ENCODE measurements around the gene PPM1B.
A peak's percentile ranks its signal among the peaks of the same experiment; 100 is the strongest.
"Not testable (repeated sequence)": the region's sequence is repeated elsewhere in the genome, so short reads cannot be mapped to it uniquely, and the experiment has no call there.

PPM1B gene

GRCh38 chr2:44203542-44203941 lies 34.9 kb downstream of the PPM1B start:
- no peak for DNase-seq

GRCh38 chr2:44205169-44205568 lies 36.5 kb downstream of the PPM1B start:
- DNase-seq, result no peak

- no peak for DNase-seq
Observed at GRCh38 chr2:44207102-44207501, 38.4 kb downstream of the PPM1B start.

- DNase-seq, result not testable (repeated sequence)
Observed at GRCh38 chr2:44207648-44208047, 39.0 kb downstream of the PPM1B start.

GRCh38 chr2:44210362-44210761 lies 41.7 kb downstream of the PPM1B start:
- no peak for DNase-seq

GRCh38 chr2:44211183-44211582 lies 42.5 kb downstream of the PPM1B start:
- DNase-seq, result no peak

- no peak for DNase-seq
Observed at GRCh38 chr2:44212302-44212701, 43.6 kb downstream of the PPM1B start.

GRCh38 chr2:44215827-44216226 lies 47.2 kb downstream of the PPM1B start:
- DNase-seq, result no peak

GRCh38 chr2:44218771-44219170 lies 50.1 kb downstream of the PPM1B start:
- DNase-seq, result no peak

- no peak for DNase-seq
Observed at GRCh38 chr2:44226753-44227152, 58.1 kb downstream of the PPM1B start.

- no peak for DNase-seq
Observed at GRCh38 chr2:44230378-44230777, 61.7 kb downstream of the PPM1B start.

GRCh38 chr2:44233450-44234128 lies 64.9 kb downstream of the PPM1B start:
- peak; percentile 23 to 48 for DNase-seq

GRCh38 chr2:44237221-44237620 lies 68.5 kb downstream of the PPM1B start:
- no peak for DNase-seq

- no peak for DNase-seq
Observed at GRCh38 chr2:44242904-44243303, 74.2 kb downstream of the PPM1B start.

GRCh38 chr2:44244135-44244871 lies 75.6 kb downstream of the PPM1B start:
- DNase-seq, result peak; percentile 42 to 50

GRCh38 chr2:44245083-44245861 lies 76.6 kb downstream of the PPM1B start:
- no peak for DNase-seq

- DNase-seq, result no peak
Observed at GRCh38 chr2:44246436-44246835, 77.8 kb downstream of the PPM1B start.

- no peak for DNase-seq
Observed at GRCh38 chr2:44246840-44247369, 78.2 kb downstream of the PPM1B start.

GRCh38 chr2:44247924-44248323 lies 79.2 kb downstream of the PPM1B start:
- no peak for DNase-seq

GRCh38 chr2:44249269-44249668 lies 80.6 kb downstream of the PPM1B start:
- not testable (repeated sequence) for DNase-seq

- no peak for DNase-seq
Observed at GRCh38 chr2:44250376-44250775, 81.7 kb downstream of the PPM1B start.

GRCh38 chr2:44254023-44254422 lies 85.3 kb downstream of the PPM1B start:
- DNase-seq, result no peak

GRCh38 chr2:44255704-44256103 lies 87.0 kb downstream of the PPM1B start:
- not testable (repeated sequence) for DNase-seq
